Adrenal gland (tissue), 5 donors: ENCODE results near the gene CLIP1.

ENCODE experiments used
- CTCF ChIP-seq, 6 experiments: fragments of 450-650 bp in 4 of 6; fragments of 200-600 bp in 2 of 6; sonication (generic) in 1 of 6; IDR thresholded peaks; 1 replicate in 5 of 6; 2 replicates in 1 of 6; pipeline versions ENCODE4 v1.5.1 to v1.8.0; 2016 to 2021; ENCODE audit warnings: antibody characterized with exemption in 6 of 6, mild to moderate bottlenecking in 2 of 6, moderate library complexity in 1 of 6
- POLR2A ChIP-seq, 2 donors: fragments of 450-650 bp; IDR thresholded peaks; one replicate each; pipeline ENCODE4 v1.6.1; 2017; ENCODE audit warnings: antibody characterized with exemption in 2 of 2, mild to moderate bottlenecking in 2 of 2, moderate library complexity in 1 of 2
- donor health status: DM: no; HTN: no; CAD: no.

GRCh38 chr12:122265476-122265875 is 157.0 kb downstream of the CLIP1 start:
- TF ChIP-seq CTCF (IDR thresholded peaks at IDR 0.05) (no peak), POLR2A (IDR thresholded peaks at IDR 0.05) (no peak)
